GM12878 (cell line): ENCODE results near the gene CMTM2. TPM values are rescaled to one million over a fixed set of nuclear protein-coding genes. Genes with fewer than 3 reads are reported as not detected.
"Not testable (repeated sequence)": the region's sequence is repeated elsewhere in the genome, so short reads cannot be mapped to it uniquely, and the experiment has no call there.

ENCODE experiments used
- ATAC-seq: fragments of 200-7000 bp; cut with Tn5 transposase; 3 replicates; pipeline ENCODE4 v1.9.1; 2020; ENCODE audit warnings: mild to moderate bottlenecking, moderate library complexity
- BruUV-seq: library from RNA; stranded (reverse); fragments of 400-500 nt; replicated peaks from 2 replicates; lab custom pipeline; 2021; lab: Mats Ljungman, UMichigan
- CTCF ChIA-PET: fragments of 300-600 bp; sonication (Branson Sonifier 250); formaldehyde crosslinking; extraction: SDS; loops from one replicate; lab custom pipeline; 2021; ENCODE audit warnings: inconsistent platforms; lab: Yijun Ruan, JAX
- POLR2A ChIA-PET: fragments of 350-600 bp; formaldehyde crosslinking; extraction: SDS; loops from one replicate; lab custom pipeline; 2021; ENCODE audit warnings: inconsistent platforms; lab: Charles Lee
- RAD21 ChIA-PET: fragments of 300-600 bp; sonication (Branson Sonifier 250); formaldehyde crosslinking; loops from one replicate; lab custom pipeline; 2023; ENCODE audit warnings: antibody characterized with exemption; ENCODE audit not compliant: unreplicated experiment; lab: Charles Lee
- SMC1A ChIA-PET: fragments of 300-600 bp; sonication (Branson Sonifier 250); formaldehyde crosslinking; loops from one replicate; lab custom pipeline; 2023; ENCODE audit not compliant: unreplicated experiment, uncharacterized antibody; lab: Charles Lee
- DNase-seq: peaks from one replicate; pipeline ENCODE4 v3.0.0-alpha.2; 2011; ENCODE audit warnings: low read depth, low spot score
- FAIRE-seq: peaks from 3 replicates; lab custom pipeline; 2011; peaks lifted over from hg19 to GRCh38; lab: Jason Lieb, UNC
- H2AFZ ChIP-seq: 2 replicates; pipeline ENCODE4 v1.6.0; 2011; ENCODE audit warnings: low read depth, low read length, control low read depth; ENCODE audit not compliant: control insufficient read depth
- H3K27ac ChIP-seq: 2 replicates; pipeline ENCODE4 v1.5.1; 2011; ENCODE audit warnings: control low read depth; ENCODE audit not compliant: control insufficient read depth, insufficient read depth
- H3K27me3 ChIP-seq, 2 experiments: replicated peaks in 1 of 2; 2 replicates each; pipeline versions ENCODE4 v1.6.0 to v1.6.1; 2011; ENCODE audit warnings: low read length in 1 of 2; ENCODE audit not compliant: control insufficient read depth in 2 of 2, insufficient read depth in 2 of 2
- H3K36me3 ChIP-seq, 2 experiments: 2 replicates each; pipeline ENCODE4 v1.5.1; 2011; ENCODE audit warnings: low read length in 1 of 2; ENCODE audit not compliant: control insufficient read depth in 2 of 2, insufficient read depth in 2 of 2
- H3K4me1 ChIP-seq: 2 replicates; pipeline ENCODE4 v1.6.1; 2011; ENCODE audit warnings: mild to moderate bottlenecking, low read length, moderate library complexity, mixed read lengths; ENCODE audit not compliant: control insufficient read depth, insufficient read depth
- H3K4me2 ChIP-seq: 2 replicates; pipeline ENCODE4 v1.6.0; 2011; ENCODE audit warnings: control low read depth; ENCODE audit not compliant: control insufficient read depth, insufficient read depth
- H3K4me3 ChIP-seq: fragments of 200-600 bp; sonication (generic); 2 replicates; pipeline ENCODE4 v1.5.1; 2016
- H3K79me2 ChIP-seq: 2 replicates; pipeline ENCODE4 v1.6.0; 2011; ENCODE audit warnings: low read length; ENCODE audit not compliant: control insufficient read depth, insufficient read depth
- H3K9ac ChIP-seq: 2 replicates; pipeline ENCODE4 v1.8.0; 2011; ENCODE audit warnings: low read length, control low read depth, mixed read lengths; ENCODE audit not compliant: control insufficient read depth, insufficient read depth
- H3K9me3 ChIP-seq: replicated peaks from 3 replicates; pipeline ENCODE4 v1.5.1; 2011; ENCODE audit warnings: mild to moderate bottlenecking, low read length; ENCODE audit not compliant: control insufficient read depth, insufficient read depth
- H4K20me1 ChIP-seq: 2 replicates; pipeline ENCODE4 v1.6.0; 2011; ENCODE audit not compliant: control insufficient read depth, insufficient read depth
- BCLAF1 ChIP-seq: fragments of 450-650 bp; IDR thresholded peaks from 2 replicates; pipeline ENCODE4 v1.6.1; 2017; ENCODE audit warnings: antibody characterized with exemption, mild to moderate bottlenecking, moderate library complexity
- ESRRA ChIP-seq: IDR thresholded peaks from 2 replicates; pipeline ENCODE4 v1.6.1; 2012; ENCODE audit warnings: mild to moderate bottlenecking, low read length, improper control_type of control experiment
- KAT2A ChIP-seq: conservative IDR thresholded peaks from 2 replicates; pipeline ENCODE4 v1.6.1; 2011; ENCODE audit warnings: low read depth, low read length; ENCODE audit not compliant: control insufficient read depth
- NFIC ChIP-seq: IDR thresholded peaks from 2 replicates; pipeline ENCODE4 v1.6.1; 2012; ENCODE audit warnings: low read depth, mild to moderate bottlenecking, inconsistent platforms, low read length, moderate library complexity
- PBX3 ChIP-seq: IDR thresholded peaks from 2 replicates; pipeline ENCODE4 v1.6.1; 2011; ENCODE audit warnings: mild to moderate bottlenecking, low read depth, low read length, moderate library complexity; ENCODE audit not compliant: insufficient replicate concordance
- RFX5 ChIP-seq: IDR thresholded peaks from 2 replicates; pipeline ENCODE4 v1.6.1; 2011; ENCODE audit warnings: low read depth, low read length, improper control_type of control experiment
- SIN3A ChIP-seq: IDR thresholded peaks from 2 replicates; pipeline ENCODE4 v1.6.1; 2012; ENCODE audit warnings: low read depth, low read length, improper control_type of control experiment
- USF2 ChIP-seq: IDR thresholded peaks from 2 replicates; pipeline ENCODE4 v1.6.1; 2011; ENCODE audit warnings: low read depth, low read length, improper control_type of control experiment, borderline replicate concordance
- WGBS: methylation state at CpG from one replicate; pipeline ENCODE4 v1.1.6; 2016; ENCODE audit warnings: low lambda C conversion rate; ENCODE audit not compliant: insufficient replicate concordance, insufficient coverage; ENCODE audit errors: missing lambda C conversion rate; 5-methylcytosine and 5-hydroxymethylcytosine counted together
- in situ Hi-C: fragments of 300-500 bp; cut with MboI; formaldehyde crosslinking; loops from 9 replicates; pipeline ENCODE4 v1.14.3; 2018; ENCODE audit warnings: mixed read lengths
- intact Hi-C: fragments of 100-400 bp; cut with micrococcal nuclease; formaldehyde crosslinking; loops from one replicate; pipeline ENCODE4 v1.14.2; 2022; ENCODE audit not compliant: unreplicated experiment
- polyA plus RNA-seq, 11 experiments: library from polyadenylated mRNA; depleted of rRNA in 4 of 11; unstranded in 6 of 11; stranded (reverse) in 5 of 11; fragments of >200 nt; fragmentation: Nextera tagmentation in 4 of 11; fragmentation: Illumina TruSeq in 1 of 11; extraction: Ambion mirVana in 4 of 11; extraction: Trizol in 1 of 11; gene quantifications; 1 replicate in 1 of 11; 2 replicates in 10 of 11; pipeline versions ENCODE4 v1.2.1 to v1.2.3, GENCODE V29; 2011 to 2016; ENCODE audit warnings: inconsistent platforms in 2 of 11, missing spikeins in 2 of 11, low read depth in 1 of 11
- total RNA-seq, 4 experiments: library from RNA; depleted of rRNA in 3 of 4; stranded (reverse); fragments of >200 nt in 3 of 4; fragmentation: Illumina TruSeq in 1 of 4; extraction: Trizol in 1 of 4; gene quantifications; 2 replicates each; pipeline versions ENCODE4 v1.2.1 to v1.2.3, GENCODE V29; 2013 to 2021

The CMTM2 gene
- total and polyA plus RNA-seq, 10 of the 15 experiments (the other 5 are each of a cell fraction or from before 2014, with no cell fraction given) = 0.26 to 0.34 TPM; not detected in 8

- H3K79me2 ChIP-seq = no peaks in the 10 kb centered on the region
- FAIRE-seq = no peak
- BruUV-seq = no TSS peak
- ChIA-PET POLR2A (no interaction called here), RAD21 (no interaction called here), SMC1A (no interaction called here), CTCF (interaction anchor here (4.1 kb wide), 1 partner anchor 16 kb away, joined by 31 read pairs; no protein-coding TSS in a partner anchor)
- no peak for ATAC-seq
- DNase-seq = no peak
- no peaks in the 10 kb centered on the region for H3K4me1 ChIP-seq
- H3K4me2 ChIP-seq = no peak within 1 kb of the TSS
- no peaks in the 10 kb centered on the region for H3K27me3 ChIP-seq
- WGBS = 91% methylated on average over 42 of the region's 54 CpGs
- intact Hi-C loops = no loop called here
- H3K9ac ChIP-seq = no peak within 1 kb of the TSS
- in situ Hi-C loops = no loop called here
- H3K9me3 ChIP-seq = no peaks in the 10 kb centered on the region
- no peaks in the 10 kb centered on the region for H4K20me1 ChIP-seq
- no peak within 1 kb of the TSS for H3K27ac ChIP-seq
- H2AFZ ChIP-seq = no peak within 1 kb of the TSS
- peaks cover 2 to 4% of the 10 kb centered on the region in 2 experiments; a peak in 2 of 4 replicates for H3K36me3 ChIP-seq
- TF ChIP-seq ESRRA (no peak), KAT2A (no peak), USF2 (no peak), SIN3A (no peak), PBX3 (no peak), NFIC (no peak), BCLAF1 (no peak), RFX5 (no peak)
- H3K4me3 ChIP-seq = no peak within 1 kb of the TSS
These were observed 13.0 kb upstream of the CMTM2 start, which contains the start of gene CMTM1 for GRCh38 chr16:66566051-66566901. CMTM1 (plus strand) TSS chr16:66566439; CDS start chr16:66566514, 75 bp downstream.

GRCh38 chr16:66567270-66567669 lies 12.0 kb upstream of the CMTM2 start:
- CTCF ChIA-PET, RAD21 ChIA-PET, H3K4me3 ChIP-seq, H3K9ac ChIP-seq, FAIRE-seq, DNase-seq, in situ Hi-C loops, ATAC-seq, SMC1A ChIA-PET, H4K20me1 ChIP-seq, POLR2A ChIA-PET, H3K4me2 ChIP-seq, H3K79me2 ChIP-seq, H3K27me3 ChIP-seq, H3K4me1 ChIP-seq, H2AFZ ChIP-seq, H3K27ac ChIP-seq, H3K9me3 ChIP-seq, H3K36me3 ChIP-seq, intact Hi-C loops, BruUV-seq: not testable (repeated sequence)
- 90% methylated on average over 2 of the region's 3 CpGs for WGBS
